ENCODE data around the gene PTPRD.

Gene PTPRD

GRCh38 chr9:8651070-8651845 lies 1961.5 kb downstream of the PTPRD start:
- no peak overlapping the region for H3K4me3 ChIP-seq (ENCODE audit: low read depth, low read length)
- no peak for DNase-seq (ENCODE audit: low read depth)
- TF ChIP-seq, protein P1, sequence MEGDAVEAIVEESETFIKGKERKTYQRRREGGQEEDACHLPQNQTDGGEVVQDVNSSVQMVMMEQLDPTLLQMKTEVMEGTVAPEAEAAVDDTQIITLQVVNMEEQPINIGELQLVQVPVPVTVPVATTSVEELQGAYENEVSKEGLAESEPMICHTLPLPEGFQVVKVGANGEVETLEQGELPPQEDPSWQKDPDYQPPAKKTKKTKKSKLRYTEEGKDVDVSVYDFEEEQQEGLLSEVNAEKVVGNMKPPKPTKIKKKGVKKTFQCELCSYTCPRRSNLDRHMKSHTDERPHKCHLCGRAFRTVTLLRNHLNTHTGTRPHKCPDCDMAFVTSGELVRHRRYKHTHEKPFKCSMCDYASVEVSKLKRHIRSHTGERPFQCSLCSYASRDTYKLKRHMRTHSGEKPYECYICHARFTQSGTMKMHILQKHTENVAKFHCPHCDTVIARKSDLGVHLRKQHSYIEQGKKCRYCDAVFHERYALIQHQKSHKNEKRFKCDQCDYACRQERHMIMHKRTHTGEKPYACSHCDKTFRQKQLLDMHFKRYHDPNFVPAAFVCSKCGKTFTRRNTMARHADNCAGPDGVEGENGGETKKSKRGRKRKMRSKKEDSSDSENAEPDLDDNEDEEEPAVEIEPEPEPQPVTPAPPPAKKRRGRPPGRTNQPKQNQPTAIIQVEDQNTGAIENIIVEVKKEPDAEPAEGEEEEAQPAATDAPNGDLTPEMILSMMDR (conservative IDR thresholded peaks at IDR 0.05; ENCODE audit: low read depth, low read length): no peak

GRCh38 chr9:8649807-8650206 lies 1963.0 kb downstream of the PTPRD start:
- TF ChIP-seq, protein P1 (conservative IDR thresholded peaks at IDR 0.05; ENCODE audit: low read depth, low read length): no peak
- no peak for DNase-seq (ENCODE audit: low read depth)
- no peak overlapping the region for H3K4me3 ChIP-seq (ENCODE audit: low read depth, low read length)

DNA sequence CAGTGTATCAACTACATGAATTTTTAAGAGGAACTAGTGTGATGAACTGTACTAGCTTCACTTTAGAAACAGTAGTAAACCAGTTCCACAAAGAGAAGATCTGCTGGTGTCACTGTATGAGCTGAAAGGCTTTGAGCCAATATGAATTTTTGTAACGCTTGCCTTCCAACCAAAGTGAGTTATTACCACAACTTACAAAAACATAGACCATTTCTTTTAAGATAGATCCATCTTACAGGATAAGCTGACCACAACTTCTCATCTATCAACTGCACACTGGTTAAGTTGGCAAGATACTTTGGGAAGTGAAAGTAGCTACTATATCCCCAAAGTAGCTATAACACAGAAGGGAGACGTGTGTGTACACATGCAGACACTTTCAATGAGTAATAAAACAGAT lies 1963.6 kb downstream of the PTPRD start:
- H3K4me3 ChIP-seq (ENCODE audit: low read depth, low read length): no peak overlapping the region
- TF ChIP-seq, protein P1 (conservative IDR thresholded peaks at IDR 0.05; ENCODE audit: low read depth, low read length): no peak
- DNase-seq (ENCODE audit: low read depth): no peak

- TF ChIP-seq, protein P1 (conservative IDR thresholded peaks at IDR 0.05; ENCODE audit: low read depth, low read length): no peak
- peak; percentile 21 for DNase-seq (ENCODE audit: low read depth)
- H3K4me3 ChIP-seq (ENCODE audit: low read depth, low read length): no peak overlapping the region
Observed at GRCh38 chr9:8648271-8648845, 1964.4 kb downstream of the PTPRD start.

- H3K4me3 ChIP-seq (ENCODE audit: low read depth, low read length): no peak overlapping the region
Observed at GRCh38 chr9:8647824-8648223, 1965.0 kb downstream of the PTPRD start.

GRCh38 chr9:8644571-8644970 lies 1968.2 kb downstream of the PTPRD start:
- no peak for DNase-seq (ENCODE audit: low read depth)
- H3K4me3 ChIP-seq (ENCODE audit: low read depth, low read length): no peak overlapping the region
- TF ChIP-seq, protein P1 (conservative IDR thresholded peaks at IDR 0.05; ENCODE audit: low read depth, low read length): no peak

More at GRCh38 chr9:8647824-8648223, 1965.0 kb downstream of the PTPRD start:
- DNase-seq (ENCODE audit: low read depth): no peak
- TF ChIP-seq, protein P1 (conservative IDR thresholded peaks at IDR 0.05; ENCODE audit: low read depth, low read length): no peak

- TF ChIP-seq, protein P1 (conservative IDR thresholded peaks at IDR 0.05; ENCODE audit: low read depth, low read length): no peak
- no peak for DNase-seq (ENCODE audit: low read depth)
- H3K4me3 ChIP-seq (ENCODE audit: low read depth, low read length): no peak overlapping the region
Observed at GRCh38 chr9:8643896-8644295, 1968.9 kb downstream of the PTPRD start.

Data from choroid plexus epithelial cell (primary cell).